ENCODE results near the gene PAPPA2. TPM values are rescaled to one million over a fixed set of nuclear protein-coding genes. Genes with fewer than 3 reads are reported as not detected.

Gene PAPPA2
- total and polyA plus RNA-seq, 9 of the 15 experiments (the other 6 are each of a cell fraction or from before 2014, with no cell fraction given): 0.01 to 0.15 (median 0.05) TPM; not detected in 2

DNA sequence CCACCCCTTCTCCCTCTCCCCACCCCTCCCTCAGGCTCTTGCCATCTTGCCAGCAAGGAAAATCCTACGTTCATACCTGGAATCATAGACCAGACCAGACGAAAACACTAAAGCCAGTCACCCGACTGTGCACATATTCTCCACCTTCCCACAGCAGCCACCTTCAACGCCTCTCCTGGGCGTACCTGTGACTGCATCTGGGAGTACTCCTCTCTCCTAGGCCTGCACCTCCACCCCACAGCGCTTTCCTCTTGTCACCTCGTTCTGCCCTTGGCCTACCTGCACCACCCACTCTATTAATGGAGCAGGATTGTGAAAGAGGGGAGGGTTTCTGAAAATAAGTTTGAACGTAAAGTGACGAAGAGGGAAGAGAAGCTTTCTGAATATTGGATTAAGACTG lies 17.8 kb downstream of the PAPPA2 start (continued):
- TF ChIP-seq, protein P1, sequence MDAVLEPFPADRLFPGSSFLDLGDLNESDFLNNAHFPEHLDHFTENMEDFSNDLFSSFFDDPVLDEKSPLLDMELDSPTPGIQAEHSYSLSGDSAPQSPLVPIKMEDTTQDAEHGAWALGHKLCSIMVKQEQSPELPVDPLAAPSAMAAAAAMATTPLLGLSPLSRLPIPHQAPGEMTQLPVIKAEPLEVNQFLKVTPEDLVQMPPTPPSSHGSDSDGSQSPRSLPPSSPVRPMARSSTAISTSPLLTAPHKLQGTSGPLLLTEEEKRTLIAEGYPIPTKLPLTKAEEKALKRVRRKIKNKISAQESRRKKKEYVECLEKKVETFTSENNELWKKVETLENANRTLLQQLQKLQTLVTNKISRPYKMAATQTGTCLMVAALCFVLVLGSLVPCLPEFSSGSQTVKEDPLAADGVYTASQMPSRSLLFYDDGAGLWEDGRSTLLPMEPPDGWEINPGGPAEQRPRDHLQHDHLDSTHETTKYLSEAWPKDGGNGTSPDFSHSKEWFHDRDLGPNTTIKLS (IDR thresholded peaks at IDR 0.05; ENCODE audit: borderline replicate concordance, low read depth): no peak
- TF ChIP-seq HDAC6 (IDR thresholded peaks at IDR 0.05; ENCODE audit: low read depth, low read length) (no peak), GTF2F1 (IDR thresholded peaks at IDR 0.05; ENCODE audit: low read depth, low read length) (no peak), DNMT1 (IDR thresholded peaks at IDR 0.05) (no peak)

DNA sequence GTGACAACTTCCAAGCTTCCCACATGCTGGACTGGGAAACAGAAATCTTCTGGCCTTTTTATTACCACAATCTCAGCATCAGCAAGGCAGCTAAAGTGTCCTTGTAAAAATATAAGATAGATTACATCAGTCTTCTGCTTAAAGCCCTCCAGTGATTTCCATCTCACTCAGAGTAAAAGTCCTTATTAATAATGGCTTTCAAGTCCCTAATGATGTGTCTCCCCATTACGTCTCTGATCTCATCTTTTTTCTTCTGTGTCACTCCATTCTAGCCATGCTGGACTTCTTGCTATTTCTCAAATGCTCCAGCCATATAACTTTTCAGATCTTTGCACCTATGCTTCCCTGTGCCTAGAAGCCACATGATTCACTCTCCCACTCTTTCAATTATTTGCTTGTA lies 22.1 kb downstream of the PAPPA2 start:
- Histone ChIP-seq H3K9ac (ENCODE audit: insufficient read depth in 1 of 2, low read depth in 2 of 2, low read length in 2 of 2) (no peak overlapping the region), H3K79me2 (ENCODE audit: control insufficient read depth, insufficient read depth, low read length) (no peaks in the 10 kb centered on the region), H3K4me2 (ENCODE audit: insufficient read depth, low read length) (no peak overlapping the region), H3K9me1 (ENCODE audit: control insufficient read depth, insufficient read depth, low read length) (no peaks in the 10 kb centered on the region), H4K20me1 (replicated peaks; ENCODE audit: control insufficient read depth, insufficient read depth, low read length) (no peaks in the 10 kb centered on the region), H3K27me3 (ENCODE audit: control insufficient read depth in 2 of 2, insufficient read depth in 2 of 2, low read length in 2 of 2) (no peaks in the 10 kb centered on the region), H3K9me3 (replicated peaks; ENCODE audit: control insufficient read depth, insufficient read depth, low read depth, low read length) (no peaks in the 10 kb centered on the region), H2AFZ (ENCODE audit: low read depth, low read length) (no peak overlapping the region), H3K36me3 (ENCODE audit: control insufficient read depth, insufficient read depth, low read length) (no peaks in the 10 kb centered on the region), H3K4me1 (replicated peaks in 1 of 2; ENCODE audit: control insufficient read depth in 2 of 2, insufficient read depth in 2 of 2, low read length in 2 of 2) (no peaks in the 10 kb centered on the region), H3K4me3 (no peak overlapping the region), H3K27ac (ENCODE audit: extremely low read depth, low read depth, low read length) (no peak overlapping the region)
- intact Hi-C loops (cut with micrococcal nuclease) (no loop called here), in situ Hi-C loops (cut with MboI) (no loop called here)
- ATAC-seq (no peak), FAIRE-seq (no peak), DNase-seq (ENCODE audit: extremely low read depth in 1 of 4, low spot score in 3 of 4) (no peak)
- 0% methylated on average over 1 of the region's 1 CpG for WGBS (ENCODE audit: insufficient coverage, low coverage, missing lambda C conversion rate)
- ChIA-PET POLR2A (no interaction called here), CTCF (ENCODE audit: low intra/inter-chr PET ratio) (no interaction called here)
- BruUV-seq (replicated peaks): no TSS peak
- TF ChIP-seq MCM3 (IDR thresholded peaks at IDR 0.05) (no peak), NCOR1 (IDR thresholded peaks at IDR 0.05) (no peak), SMARCC2 (IDR thresholded peaks at IDR 0.05; ENCODE audit: low read depth) (no peak), TRIM24 (IDR thresholded peaks at IDR 0.05) (no peak), MYNN (IDR thresholded peaks at IDR 0.05) (no peak), MYNN (CRISPR knock-in tag; IDR thresholded peaks at IDR 0.05) (no peak), HMG20B (CRISPR knock-in tag; IDR thresholded peaks at IDR 0.05) (no peak), PCBP2 (IDR thresholded peaks at IDR 0.05; ENCODE audit: low read depth, low read length, poor library complexity, severe bottlenecking) (no peak), MEF2D (tag; conservative IDR thresholded peaks at IDR 0.05; ENCODE audit: low read depth) (no peak), ZNF133 (CRISPR knock-in tag; IDR thresholded peaks at IDR 0.05) (no peak), NCOA6 (IDR thresholded peaks at IDR 0.05) (no peak)
- TF ChIP-seq, protein P2, sequence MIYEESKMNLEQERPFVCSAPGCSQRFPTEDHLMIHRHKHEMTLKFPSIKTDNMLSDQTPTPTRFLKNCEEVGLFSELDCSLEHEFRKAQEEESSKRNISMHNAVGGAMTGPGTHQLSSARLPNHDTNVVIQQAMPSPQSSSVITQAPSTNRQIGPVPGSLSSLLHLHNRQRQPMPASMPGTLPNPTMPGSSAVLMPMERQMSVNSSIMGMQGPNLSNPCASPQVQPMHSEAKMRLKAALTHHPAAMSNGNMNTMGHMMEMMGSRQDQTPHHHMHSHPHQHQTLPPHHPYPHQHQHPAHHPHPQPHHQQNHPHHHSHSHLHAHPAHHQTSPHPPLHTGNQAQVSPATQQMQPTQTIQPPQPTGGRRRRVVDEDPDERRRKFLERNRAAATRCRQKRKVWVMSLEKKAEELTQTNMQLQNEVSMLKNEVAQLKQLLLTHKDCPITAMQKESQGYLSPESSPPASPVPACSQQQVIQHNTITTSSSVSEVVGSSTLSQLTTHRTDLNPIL (CRISPR knock-in tag; IDR thresholded peaks at IDR 0.05): no peak
- TF ChIP-seq, protein P3, sequence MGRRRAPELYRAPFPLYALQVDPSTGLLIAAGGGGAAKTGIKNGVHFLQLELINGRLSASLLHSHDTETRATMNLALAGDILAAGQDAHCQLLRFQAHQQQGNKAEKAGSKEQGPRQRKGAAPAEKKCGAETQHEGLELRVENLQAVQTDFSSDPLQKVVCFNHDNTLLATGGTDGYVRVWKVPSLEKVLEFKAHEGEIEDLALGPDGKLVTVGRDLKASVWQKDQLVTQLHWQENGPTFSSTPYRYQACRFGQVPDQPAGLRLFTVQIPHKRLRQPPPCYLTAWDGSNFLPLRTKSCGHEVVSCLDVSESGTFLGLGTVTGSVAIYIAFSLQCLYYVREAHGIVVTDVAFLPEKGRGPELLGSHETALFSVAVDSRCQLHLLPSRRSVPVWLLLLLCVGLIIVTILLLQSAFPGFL (CRISPR knock-in tag; IDR thresholded peaks at IDR 0.05): no peak
- TF ChIP-seq, protein P4, sequence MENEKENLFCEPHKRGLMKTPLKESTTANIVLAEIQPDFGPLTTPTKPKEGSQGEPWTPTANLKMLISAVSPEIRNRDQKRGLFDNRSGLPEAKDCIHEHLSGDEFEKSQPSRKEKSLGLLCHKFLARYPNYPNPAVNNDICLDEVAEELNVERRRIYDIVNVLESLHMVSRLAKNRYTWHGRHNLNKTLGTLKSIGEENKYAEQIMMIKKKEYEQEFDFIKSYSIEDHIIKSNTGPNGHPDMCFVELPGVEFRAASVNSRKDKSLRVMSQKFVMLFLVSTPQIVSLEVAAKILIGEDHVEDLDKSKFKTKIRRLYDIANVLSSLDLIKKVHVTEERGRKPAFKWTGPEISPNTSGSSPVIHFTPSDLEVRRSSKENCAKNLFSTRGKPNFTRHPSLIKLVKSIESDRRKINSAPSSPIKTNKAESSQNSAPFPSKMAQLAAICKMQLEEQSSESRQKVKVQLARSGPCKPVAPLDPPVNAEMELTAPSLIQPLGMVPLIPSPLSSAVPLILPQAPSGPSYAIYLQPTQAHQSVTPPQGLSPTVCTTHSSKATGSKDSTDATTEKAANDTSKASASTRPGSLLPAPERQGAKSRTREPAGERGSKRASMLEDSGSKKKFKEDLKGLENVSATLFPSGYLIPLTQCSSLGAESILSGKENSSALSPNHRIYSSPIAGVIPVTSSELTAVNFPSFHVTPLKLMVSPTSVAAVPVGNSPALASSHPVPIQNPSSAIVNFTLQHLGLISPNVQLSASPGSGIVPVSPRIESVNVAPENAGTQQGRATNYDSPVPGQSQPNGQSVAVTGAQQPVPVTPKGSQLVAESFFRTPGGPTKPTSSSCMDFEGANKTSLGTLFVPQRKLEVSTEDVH (IDR thresholded peaks at IDR 0.05; ENCODE audit: low read depth, partially characterized antibody): no peak
